ENCODE data around the gene CDA. TPM values are rescaled to one million over a fixed set of nuclear protein-coding genes. Genes with fewer than 3 reads are reported as not detected.
A peak's percentile ranks its signal among the peaks of the same experiment; 100 is the strongest.

CDA gene
- total RNA-seq, 1 donor from 2014 or later = 0.79 TPM

DNA sequence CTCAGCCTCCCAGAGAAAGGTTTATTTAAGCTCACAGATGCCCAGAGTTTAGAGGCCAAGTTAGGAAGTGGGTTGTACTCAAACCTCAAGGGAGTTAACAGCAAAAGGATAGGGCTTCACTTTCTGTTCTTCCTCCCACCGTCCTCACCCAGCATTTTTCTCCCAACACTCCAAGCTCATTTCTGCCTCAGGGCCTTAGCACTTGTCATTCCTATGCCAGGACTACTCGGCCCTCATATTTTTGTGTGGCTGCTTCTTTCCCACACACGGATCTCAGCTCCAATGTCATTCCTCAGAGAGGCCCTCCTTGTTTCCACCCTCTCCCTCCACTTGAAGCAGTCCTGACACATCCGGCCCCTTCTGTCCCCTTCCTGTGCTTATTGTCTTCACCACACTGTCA is 23.7 kb upstream of the CDA start:
- FAIRE-seq = peak; percentile 50
- Histone ChIP-seq H3K36me3 (ENCODE audit: control insufficient read depth, insufficient read depth, low read length) (no peaks in the 10 kb centered on the region), H3K27me3 (ENCODE audit: control insufficient read depth, insufficient read depth, low read length) (peaks cover 5% of the 10 kb centered on the region)

DNA sequence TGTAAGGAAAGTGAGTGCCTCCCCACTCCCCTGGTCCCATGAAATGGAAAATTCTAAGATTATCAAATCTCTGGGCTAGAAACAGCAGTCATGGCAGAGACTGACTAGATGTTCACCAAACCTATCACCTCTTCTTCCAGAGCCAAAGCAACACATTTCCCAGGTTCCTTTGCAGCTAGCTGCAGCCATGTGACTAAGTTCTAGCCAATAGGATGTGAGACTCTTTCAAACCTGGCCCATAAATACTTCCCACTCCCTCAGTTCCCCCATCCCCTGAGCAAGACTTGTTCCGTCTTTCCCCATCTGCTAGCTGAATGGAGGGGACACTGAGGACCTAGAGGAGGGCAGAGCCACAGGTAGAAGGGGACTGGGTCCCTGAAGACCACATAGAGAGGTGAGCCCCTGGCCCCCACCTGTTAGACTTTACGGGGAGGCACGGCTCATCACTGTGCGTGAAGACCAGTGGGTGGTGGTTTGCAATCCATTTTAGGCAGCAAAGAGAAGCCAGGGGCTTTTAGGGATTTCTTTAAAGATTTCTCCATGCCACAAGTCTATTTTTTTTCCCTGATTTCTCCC is 19.3 kb upstream of the CDA start:
- DNase-seq (ENCODE audit: low read depth) (no peak), FAIRE-seq (no peak)
- H3K36me3 ChIP-seq (ENCODE audit: control insufficient read depth, insufficient read depth, low read length) = no peaks in the 10 kb centered on the region
- peaks cover 3% of the 10 kb centered on the region for H3K27me3 ChIP-seq (ENCODE audit: control insufficient read depth, insufficient read depth, low read length)
- TF ChIP-seq, protein P1, sequence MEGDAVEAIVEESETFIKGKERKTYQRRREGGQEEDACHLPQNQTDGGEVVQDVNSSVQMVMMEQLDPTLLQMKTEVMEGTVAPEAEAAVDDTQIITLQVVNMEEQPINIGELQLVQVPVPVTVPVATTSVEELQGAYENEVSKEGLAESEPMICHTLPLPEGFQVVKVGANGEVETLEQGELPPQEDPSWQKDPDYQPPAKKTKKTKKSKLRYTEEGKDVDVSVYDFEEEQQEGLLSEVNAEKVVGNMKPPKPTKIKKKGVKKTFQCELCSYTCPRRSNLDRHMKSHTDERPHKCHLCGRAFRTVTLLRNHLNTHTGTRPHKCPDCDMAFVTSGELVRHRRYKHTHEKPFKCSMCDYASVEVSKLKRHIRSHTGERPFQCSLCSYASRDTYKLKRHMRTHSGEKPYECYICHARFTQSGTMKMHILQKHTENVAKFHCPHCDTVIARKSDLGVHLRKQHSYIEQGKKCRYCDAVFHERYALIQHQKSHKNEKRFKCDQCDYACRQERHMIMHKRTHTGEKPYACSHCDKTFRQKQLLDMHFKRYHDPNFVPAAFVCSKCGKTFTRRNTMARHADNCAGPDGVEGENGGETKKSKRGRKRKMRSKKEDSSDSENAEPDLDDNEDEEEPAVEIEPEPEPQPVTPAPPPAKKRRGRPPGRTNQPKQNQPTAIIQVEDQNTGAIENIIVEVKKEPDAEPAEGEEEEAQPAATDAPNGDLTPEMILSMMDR (IDR thresholded peaks at IDR 0.05; ENCODE audit: insufficient read depth, low read length, severe bottlenecking) = no peak
- H3K4me3 ChIP-seq (ENCODE audit: low read depth, low read length) = no peak overlapping the region

More for the DNA sequence above, 23.7 kb upstream of the CDA start:
- H3K4me3 ChIP-seq (ENCODE audit: low read depth, low read length) = no peak overlapping the region
- DNase-seq (ENCODE audit: low read depth) = no peak
- TF ChIP-seq, protein P1 (IDR thresholded peaks at IDR 0.05; ENCODE audit: insufficient read depth, low read length, severe bottlenecking) = no peak

DNA sequence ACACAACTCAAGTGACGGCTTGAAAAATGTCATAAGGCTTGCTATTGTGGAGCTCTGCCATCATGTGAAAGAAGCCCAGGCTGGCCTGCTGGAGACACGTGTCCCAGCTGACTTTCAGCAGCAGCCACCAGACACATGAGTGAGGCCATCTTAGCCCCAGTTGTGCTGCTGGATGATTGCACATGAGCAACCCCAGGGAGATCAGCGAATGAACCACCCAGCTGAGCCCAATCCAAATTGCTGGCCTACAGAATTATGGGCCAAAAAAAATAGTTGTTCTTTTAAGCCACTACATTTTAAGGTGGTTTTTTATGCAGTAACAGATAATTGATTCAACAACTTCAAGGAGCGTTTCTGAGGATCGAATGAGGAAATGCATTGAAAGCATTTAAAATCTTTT is 17.5 kb upstream of the CDA start:
- FAIRE-seq (peak; percentile 50), DNase-seq (ENCODE audit: low read depth) (no peak)
- peaks cover 4% of the 10 kb centered on the region for H3K27me3 ChIP-seq (ENCODE audit: control insufficient read depth, insufficient read depth, low read length)
- no peaks in the 10 kb centered on the region for H3K36me3 ChIP-seq (ENCODE audit: control insufficient read depth, insufficient read depth, low read length)
- H3K4me3 ChIP-seq (ENCODE audit: low read depth, low read length) = no peak overlapping the region
- TF ChIP-seq, protein P1 (IDR thresholded peaks at IDR 0.05; ENCODE audit: insufficient read depth, low read length, severe bottlenecking) = no peak

DNA sequence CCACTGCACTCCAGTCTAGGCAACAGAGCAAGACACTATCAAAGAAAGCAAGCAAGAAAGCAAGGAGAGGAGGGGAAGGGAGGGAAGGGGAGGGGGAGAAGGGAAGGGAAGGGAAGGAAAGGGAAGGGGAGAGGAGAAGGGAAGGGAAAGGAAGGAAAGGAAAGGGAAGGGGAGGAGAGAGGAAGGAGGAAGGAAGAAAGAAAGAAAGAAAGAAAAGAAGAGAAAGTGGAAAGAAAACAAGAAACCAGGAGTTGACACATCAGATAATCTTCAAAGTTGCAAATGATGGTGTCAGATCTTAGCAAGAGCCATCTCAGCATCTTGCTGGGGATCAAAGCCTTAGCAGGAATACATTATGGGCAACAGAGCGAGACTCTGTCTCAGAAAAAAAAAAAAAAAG is 14.9 kb upstream of the CDA start:
- TF ChIP-seq, protein P1 (IDR thresholded peaks at IDR 0.05; ENCODE audit: insufficient read depth, low read length, severe bottlenecking) = no peak
- no peak overlapping the region for H3K4me3 ChIP-seq (ENCODE audit: low read depth, low read length)
- DNase-seq (ENCODE audit: low read depth) = no peak
- no peak for FAIRE-seq
- H3K27me3 ChIP-seq (ENCODE audit: control insufficient read depth, insufficient read depth, low read length) = peaks cover 4% of the 10 kb centered on the region
- H3K36me3 ChIP-seq (ENCODE audit: control insufficient read depth, insufficient read depth, low read length) = no peaks in the 10 kb centered on the region

DNA sequence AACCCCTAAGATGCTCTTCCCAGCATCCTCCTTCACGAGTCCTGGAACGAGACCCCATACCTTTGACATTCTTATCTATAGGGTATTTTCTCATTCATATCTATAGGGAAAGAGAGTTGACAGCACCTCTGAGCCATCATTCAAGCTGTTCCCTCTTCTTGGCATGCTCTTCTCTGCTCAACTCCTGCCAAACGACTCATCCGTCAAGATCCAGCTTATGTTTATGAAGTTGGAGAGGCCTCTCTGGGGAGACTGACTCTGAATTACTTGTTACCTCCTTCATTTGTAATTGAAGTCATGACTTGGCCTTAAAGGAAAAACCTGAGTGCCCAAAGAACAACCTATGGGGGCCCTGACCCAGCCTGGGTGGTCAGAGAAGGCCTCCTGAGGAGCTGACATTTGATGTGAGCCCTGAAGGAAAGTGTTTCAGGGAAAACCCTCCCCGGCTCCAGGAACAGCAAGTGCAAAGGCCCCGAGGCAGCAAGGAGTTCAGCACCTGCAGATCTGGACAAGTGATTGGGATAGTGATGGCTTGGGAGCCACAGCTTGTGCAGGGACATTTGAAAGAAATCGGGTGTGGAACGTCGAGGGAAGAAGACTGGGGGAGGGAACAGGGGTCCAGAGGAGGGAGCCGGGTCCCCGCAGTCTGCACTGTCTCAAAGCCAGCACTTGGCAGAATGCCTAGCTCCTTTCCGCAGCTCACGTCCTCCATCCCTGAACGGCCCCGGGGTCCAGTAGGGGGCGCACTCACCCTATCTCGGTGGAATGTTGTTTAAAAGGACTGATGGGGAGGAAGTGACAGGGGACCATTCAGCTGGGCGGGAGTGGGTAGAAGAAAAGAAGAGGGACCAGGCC is 14.0 kb upstream of the CDA start:
- Histone ChIP-seq H3K36me3 (ENCODE audit: control insufficient read depth, insufficient read depth, low read length) (no peaks in the 10 kb centered on the region), H3K27me3 (ENCODE audit: control insufficient read depth, insufficient read depth, low read length) (peaks cover 4% of the 10 kb centered on the region), H3K4me3 (ENCODE audit: low read depth, low read length) (no peak overlapping the region)
- TF ChIP-seq, protein P1 (IDR thresholded peaks at IDR 0.05; ENCODE audit: insufficient read depth, low read length, severe bottlenecking) = peak; percentile 72
- no peak for FAIRE-seq
- DNase-seq (ENCODE audit: low read depth) = peak; percentile 55

Data from bronchial epithelial cell (primary cell).